Embryonic facial prominence (tissue), 1 donor: ENCODE results near the gene PSMD1.
A peak's percentile ranks its signal among the peaks of the same experiment; 100 is the strongest.
"Not testable (repeated sequence)": the region's sequence is repeated elsewhere in the genome, so short reads cannot be mapped to it uniquely, and the experiment has no call there.

Source experiments
- DNase-seq: peaks from one replicate; pipeline ENCODE4 v3.0.0-alpha.2; 2016; ENCODE audit errors: extremely low spot score

Gene PSMD1

GRCh38 chr2:231185050-231185725 is 128.5 kb downstream of the PSMD1 start:
- DNase-seq = no peak

- DNase-seq = no peak
These were observed 129.2 kb downstream of the PSMD1 start for GRCh38 chr2:231185886-231186285.

- DNase-seq = no peak
These were observed 129.7 kb downstream of the PSMD1 start for GRCh38 chr2:231186325-231186724.

GRCh38 chr2:231187736-231188505 is 131.3 kb downstream of the PSMD1 start:
- DNase-seq = no peak

- no peak for DNase-seq
These were observed 132.0 kb downstream of the PSMD1 start for GRCh38 chr2:231188506-231189170.

GRCh38 chr2:231189171-231189530 is 132.5 kb downstream of the PSMD1 start:
- no peak for DNase-seq

GRCh38 chr2:231189571-231190495 is 133.2 kb downstream of the PSMD1 start:
- DNase-seq = no peak

GRCh38 chr2:231190531-231191197 is 134.0 kb downstream of the PSMD1 start:
- no peak for DNase-seq

GRCh38 chr2:231191896-231192872 is 135.5 kb downstream of the PSMD1 start:
- peak; percentile 49 for DNase-seq

GRCh38 chr2:231193216-231193615 is 136.5 kb downstream of the PSMD1 start:
- DNase-seq = no peak

- DNase-seq = no peak
These were observed 139.9 kb downstream of the PSMD1 start for GRCh38 chr2:231196592-231196991.

GRCh38 chr2:231197196-231197595 is 140.5 kb downstream of the PSMD1 start:
- not testable (repeated sequence) for DNase-seq

GRCh38 chr2:231197706-231198290 is 141.1 kb downstream of the PSMD1 start:
- no peak for DNase-seq

- no peak for DNase-seq
These were observed 141.9 kb downstream of the PSMD1 start, which contains the start of gene ARMC9 for GRCh38 chr2:231198291-231199173. ARMC9 (plus strand) TSS chr2:231198631; CDS start chr2:231206239, 7,608 bp downstream.

GRCh38 chr2:231199219-231199618 is 142.6 kb downstream of the PSMD1 start:
- no peak for DNase-seq

GRCh38 chr2:231200805-231201474 is 144.3 kb downstream of the PSMD1 start:
- DNase-seq = no peak

- DNase-seq = no peak
These were observed 144.8 kb downstream of the PSMD1 start for GRCh38 chr2:231201475-231201814.

- DNase-seq = no peak
These were observed 146.4 kb downstream of the PSMD1 start for GRCh38 chr2:231203087-231203486.
